Mesodermal cell (in vitro differentiated cells): ENCODE results near the gene ZFP2. TPM values are rescaled to one million over a fixed set of nuclear protein-coding genes. Genes with fewer than 3 reads are reported as not detected.
"Not testable (repeated sequence)": the region's sequence is repeated elsewhere in the genome, so short reads cannot be mapped to it uniquely, and the experiment has no call there.

ENCODE experiments used
- H3K27ac ChIP-seq: 2 replicates; pipeline ENCODE4 v1.7.0; 2013; ENCODE audit warnings: mild to moderate bottlenecking, low read depth, low read length, moderate library complexity; ENCODE audit not compliant: severe bottlenecking
- H3K36me3 ChIP-seq: 2 replicates; pipeline ENCODE4 v1.7.1; 2013; ENCODE audit warnings: mild to moderate bottlenecking, low read length, moderate library complexity; ENCODE audit not compliant: control insufficient read depth, insufficient read depth
- H3K4me1 ChIP-seq: one replicate; pipeline ENCODE4 v1.7.1; 2013; ENCODE audit warnings: mild to moderate bottlenecking, low read length; ENCODE audit not compliant: insufficient read depth, control insufficient read depth, poor library complexity, severe bottlenecking
- H3K4me3 ChIP-seq: 2 replicates; pipeline ENCODE4 v1.7.0; 2013; ENCODE audit warnings: low read length, control low read depth, mild to moderate bottlenecking; ENCODE audit not compliant: insufficient read depth, poor library complexity, severe bottlenecking; ENCODE audit errors: extremely low read depth
- H3K9me3 ChIP-seq: 2 replicates; pipeline ENCODE4 v1.7.1; 2013; ENCODE audit warnings: mild to moderate bottlenecking, low read length, moderate library complexity; ENCODE audit not compliant: control insufficient read depth
- WGBS, 2 experiments: methylation state at CpG; one replicate each; pipeline ENCODE4 v1.1.5; 2013; ENCODE audit warnings: missing lambda C conversion rate in 2 of 2; ENCODE audit not compliant: insufficient coverage in 2 of 2; 5-methylcytosine and 5-hydroxymethylcytosine counted together
- polyA plus RNA-seq, 2 experiments: library from polyadenylated mRNA; stranded (reverse); fragments of 50-300 nt; gene quantifications; one replicate each; pipeline ENCODE4 v1.2.3, GENCODE V29; 2013

Gene ZFP2
- 2.2 TPM for polyA plus RNA-seq (2013, experiment 1 of 2)
- 2.7 TPM for polyA plus RNA-seq (2013, experiment 2 of 2)

DNA sequence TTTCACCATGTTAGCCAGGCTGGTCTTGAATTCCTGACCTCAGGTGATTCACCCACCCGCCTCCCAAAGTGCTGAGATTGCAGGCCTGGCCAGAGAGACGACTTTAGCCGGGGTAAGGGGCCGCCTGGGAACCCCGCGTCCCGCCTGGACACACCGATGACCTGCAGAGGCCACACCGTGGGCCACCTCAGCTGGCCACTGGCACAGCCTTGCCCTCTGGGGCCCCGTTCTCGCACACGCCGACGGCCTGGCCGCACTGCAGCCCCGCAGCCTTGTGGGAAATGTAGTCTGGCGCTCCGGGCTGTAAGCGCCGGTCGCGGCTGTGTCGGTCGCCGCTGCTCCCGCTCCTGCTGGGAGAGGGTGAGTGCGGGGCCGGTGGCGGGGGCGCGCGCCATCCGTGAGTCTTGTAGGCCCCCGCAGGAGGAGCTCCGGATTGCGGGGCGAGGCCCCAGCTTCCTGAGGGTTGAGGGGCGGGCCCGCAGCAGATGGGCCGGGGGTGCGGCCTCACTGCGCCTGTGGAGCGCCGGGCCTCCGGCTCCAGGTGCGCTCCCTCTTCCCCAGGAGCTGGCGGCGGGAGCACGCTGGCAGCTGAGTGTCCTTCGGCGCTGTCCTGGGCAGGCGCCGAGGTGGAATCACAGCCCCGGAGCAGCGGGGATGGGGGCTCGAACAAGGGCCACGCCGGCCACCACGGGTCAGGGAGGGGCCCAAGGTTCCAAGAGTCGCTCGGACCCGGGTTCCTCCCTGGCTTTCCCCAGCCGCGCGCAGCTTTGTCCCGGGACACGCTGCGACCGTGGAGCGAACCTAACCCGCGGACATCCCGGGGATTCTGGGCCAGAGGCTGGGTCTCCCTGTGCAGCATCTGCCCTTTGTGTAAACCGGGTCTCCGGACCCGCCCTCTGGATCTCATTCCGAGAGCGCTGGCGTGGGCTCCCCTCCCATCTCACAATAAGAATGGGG, at the start of gene ZFP2:
ZFP2 (plus strand) TSS at position 299 of the 957 bp plus-strand sequence. CDS start 35,401 bp downstream, outside the sequence.
- Histone ChIP-seq H3K4me3 (peak within 1 kb of the TSS; percentile 73), H3K4me1 (no peaks in the 10 kb centered on the region), H3K27ac (peak within 1 kb of the TSS; percentile 7), H3K36me3 (no peaks in the 10 kb centered on the region), H3K9me3 (no peaks in the 10 kb centered on the region)
- 3% methylated on average over 72 to 74 of the region's 79 CpGs for whole genome bisulfite sequencing, 2 experiments

DNA sequence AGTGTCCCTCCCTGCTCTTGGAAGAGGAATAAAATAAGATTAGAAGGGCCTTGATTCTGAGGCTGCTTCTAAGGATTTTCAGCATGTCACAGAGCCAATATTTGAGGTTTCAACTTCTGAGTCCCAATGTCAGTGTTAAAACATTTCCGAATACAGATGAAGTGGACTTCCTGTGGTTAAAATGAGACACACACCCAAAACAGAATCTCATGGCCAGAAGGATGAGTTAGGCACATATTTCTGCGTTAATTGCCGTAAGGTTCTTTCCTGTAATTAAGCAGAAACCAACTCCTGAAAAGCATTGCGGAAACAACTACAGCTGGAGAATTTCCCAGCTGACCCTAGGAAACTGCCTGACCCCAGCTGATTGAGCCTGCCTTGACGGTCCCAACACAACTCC, 46.4 kb upstream of the ZFP2 start:
- H3K4me1 ChIP-seq = peaks cover 4% of the 10 kb centered on the region
- no peaks in the 10 kb centered on the region for H3K9me3 ChIP-seq
- H3K27ac ChIP-seq = no peak overlapping the region
- H3K36me3 ChIP-seq = no peaks in the 10 kb centered on the region
- 86 to 89% methylated on average over 5 of the region's 5 CpGs for WGBS, 2 experiments
- no peak overlapping the region for H3K4me3 ChIP-seq

DNA sequence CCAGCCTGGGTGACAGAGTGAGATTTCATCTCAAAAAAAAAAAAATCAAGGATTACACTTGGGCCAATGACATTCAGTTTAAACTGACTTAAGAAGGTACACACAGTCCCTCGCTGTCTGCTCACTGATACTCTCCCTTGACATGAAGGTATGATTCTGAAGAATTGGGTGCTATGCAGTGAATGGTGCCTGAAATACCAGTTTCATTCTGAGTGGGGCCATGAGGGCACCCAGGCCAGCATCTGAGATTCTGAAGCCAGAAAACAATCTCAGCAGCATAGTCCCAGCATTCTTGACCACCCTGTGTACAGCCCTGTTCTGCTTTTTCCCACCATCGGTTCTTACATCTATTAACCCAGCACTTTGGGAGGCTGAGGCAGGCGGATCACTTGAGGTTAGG, 43.8 kb upstream of the ZFP2 start:
- Histone ChIP-seq H3K4me1 (peaks cover 4% of the 10 kb centered on the region), H3K27ac (no peak overlapping the region)
- WGBS, 2 experiments = 77 to 81% methylated on average over 3 of the region's 3 CpGs

DNA sequence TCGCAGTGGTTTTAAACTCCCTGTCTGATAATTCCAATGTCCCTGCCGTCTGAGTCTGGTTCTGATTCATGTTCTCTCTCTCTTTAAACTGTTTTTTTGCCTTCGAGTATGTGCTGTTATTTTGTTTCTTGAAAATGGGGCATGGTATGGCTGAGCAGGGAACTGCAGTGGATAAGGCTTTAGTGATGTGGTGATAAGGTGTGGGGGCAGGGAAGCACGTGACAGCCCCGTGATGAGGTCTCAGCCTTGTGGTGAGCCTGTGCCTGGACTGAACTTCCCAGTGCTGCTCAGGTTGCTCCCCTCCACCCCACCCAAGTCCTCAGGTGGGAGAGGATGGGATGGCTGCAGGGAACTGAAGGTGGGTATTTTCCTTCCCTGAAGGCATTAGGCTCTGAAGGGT, 41.4 kb upstream of the ZFP2 start:
- no peak overlapping the region for H3K27ac ChIP-seq
- no peaks in the 10 kb centered on the region for H3K36me3 ChIP-seq
- no peak overlapping the region for H3K4me3 ChIP-seq
- no peaks in the 10 kb centered on the region for H3K9me3 ChIP-seq
- 67 to 71% methylated on average over 1 to 5 of the region's 5 CpGs for WGBS, 2 experiments
- H3K4me1 ChIP-seq = peaks cover 4% of the 10 kb centered on the region

More for the DNA sequence above, 43.8 kb upstream of the ZFP2 start:
- no peak overlapping the region for H3K4me3 ChIP-seq
- H3K9me3 ChIP-seq = no peaks in the 10 kb centered on the region
- H3K36me3 ChIP-seq = no peaks in the 10 kb centered on the region

DNA sequence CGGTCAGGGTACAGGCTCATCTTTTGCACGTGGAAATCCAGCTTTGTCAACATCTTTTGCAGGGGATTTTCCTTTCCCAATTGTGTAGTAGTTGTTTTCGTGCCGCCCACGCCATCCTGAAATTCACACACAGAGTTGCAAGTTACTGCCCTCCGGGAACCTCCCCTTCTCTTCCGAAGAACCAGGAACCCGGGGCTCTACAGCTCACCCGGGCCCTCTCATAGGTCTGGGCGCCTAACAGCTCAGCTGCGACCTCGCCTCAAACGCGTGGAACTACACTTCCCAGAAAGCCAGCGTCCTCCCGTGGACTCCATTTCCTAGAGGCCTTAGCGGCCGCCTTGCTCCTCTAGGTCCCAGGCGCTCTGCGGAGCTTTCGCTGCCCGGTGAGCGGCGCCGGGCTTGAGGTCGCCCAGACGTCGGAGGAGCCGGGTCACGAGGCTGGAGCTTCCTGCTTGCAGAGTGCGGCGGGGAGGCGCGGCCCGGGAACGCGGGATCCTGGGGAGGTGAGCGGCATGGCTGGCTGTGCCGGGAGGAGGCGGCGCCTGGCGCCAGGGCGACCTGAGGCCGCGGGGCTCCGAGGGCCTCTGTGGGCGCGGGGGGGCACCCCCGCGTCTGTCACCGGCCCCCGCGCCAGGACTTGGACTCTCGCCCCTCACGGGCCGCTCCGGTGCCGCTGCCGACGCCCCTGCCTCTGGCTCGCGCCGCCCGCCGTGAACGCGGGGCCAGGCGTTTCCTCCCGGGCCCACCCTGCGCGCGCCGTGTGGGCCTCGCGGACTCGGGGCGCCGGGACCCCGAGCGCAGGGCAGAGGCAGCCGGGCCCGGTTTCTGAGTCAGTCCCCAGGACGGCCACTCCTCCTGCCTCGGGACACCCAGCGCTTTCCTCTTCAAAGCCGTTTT, 35.8 kb upstream of the ZFP2 start, which contains the start of gene ZNF354B:
ZNF354B (plus strand) TSS at position 329 of the 897 bp plus-strand sequence. CDS start 1,095 bp downstream, outside the sequence.
- Histone ChIP-seq H3K36me3 (peaks cover 32% of the 10 kb centered on the region), H3K9me3 (no peaks in the 10 kb centered on the region), H3K4me3 (peak within 1 kb of the TSS; percentile 61), H3K27ac (peak within 1 kb of the TSS; percentile 62), H3K4me1 (no peaks in the 10 kb centered on the region)
- WGBS, 2 experiments = 3 to 5% methylated on average over 37 to 68 of the region's 86 CpGs

DNA sequence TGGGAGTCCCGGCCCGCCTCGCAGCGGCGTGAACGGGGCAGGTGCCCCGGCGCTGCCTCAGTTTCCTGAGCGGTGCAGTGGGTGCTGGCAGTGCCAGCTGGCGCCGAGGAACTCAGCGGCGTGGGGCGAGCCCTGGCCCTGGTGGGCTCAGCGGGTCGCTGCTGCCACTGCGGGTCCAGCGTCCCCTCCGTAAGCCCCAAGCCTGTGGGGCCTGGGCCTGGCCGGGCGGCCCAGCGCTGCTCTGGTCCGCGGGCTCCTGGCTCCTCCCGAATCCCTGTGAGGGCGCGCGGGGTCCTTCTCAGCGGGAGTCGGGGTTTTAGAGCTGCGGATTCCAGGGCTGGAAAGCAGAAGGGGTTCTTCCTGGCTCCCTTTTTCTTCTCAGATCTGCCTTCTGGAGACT, 35.1 kb upstream of the ZFP2 start:
- H3K36me3 ChIP-seq = peaks cover 39% of the 10 kb centered on the region
- H3K9me3 ChIP-seq, H3K4me1 ChIP-seq, H3K27ac ChIP-seq: not testable (repeated sequence)
- peak overlapping the region; percentile 61 for H3K4me3 ChIP-seq
- WGBS, 2 experiments = no CpG with 5 or more reads among the region's 31 CpGs

DNA sequence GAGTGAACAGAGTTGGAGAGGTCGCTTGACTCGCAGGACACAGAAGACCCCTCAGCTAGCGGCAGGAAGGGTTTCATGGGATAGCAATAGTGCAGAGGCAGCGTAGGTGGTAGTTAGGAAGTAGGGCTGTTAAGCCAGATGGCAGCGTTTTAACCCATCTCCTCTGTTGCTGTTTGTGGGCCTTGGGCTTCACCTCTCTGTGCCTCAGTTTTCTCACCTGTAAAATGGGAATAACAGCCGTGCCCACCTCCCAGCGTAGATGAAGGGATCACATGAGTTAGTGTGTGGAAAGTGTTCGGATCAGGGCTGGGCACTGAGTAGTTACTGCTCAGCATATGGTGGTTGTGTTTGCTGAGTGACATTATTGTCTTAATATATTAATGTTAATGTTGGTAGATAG, 34.1 kb upstream of the ZFP2 start:
- Histone ChIP-seq H3K36me3 (peaks cover 50% of the 10 kb centered on the region), H3K4me3 (no peak overlapping the region), H3K9me3 (no peaks in the 10 kb centered on the region)

DNA sequence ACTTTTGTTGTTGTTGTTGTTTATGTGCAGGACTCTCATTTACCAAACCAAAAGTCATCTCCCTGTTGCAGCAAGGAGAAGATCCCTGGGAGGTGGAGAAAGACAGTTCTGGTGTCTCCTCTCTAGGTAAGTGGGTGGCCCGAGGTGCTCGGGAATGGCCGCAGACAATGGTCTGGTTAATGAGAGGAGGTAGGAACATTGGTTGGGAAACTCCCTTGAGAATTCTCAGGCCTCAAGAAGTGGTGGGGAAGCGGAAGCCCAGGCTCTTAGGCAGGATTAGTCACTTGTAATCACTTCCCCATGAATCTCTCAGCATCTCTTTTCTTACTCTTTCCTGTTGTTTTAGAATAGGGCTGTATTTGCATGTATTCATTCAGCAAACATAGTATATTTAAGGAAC, 28.8 kb upstream of the ZFP2 start:
- WGBS, 2 experiments = 95% methylated on average over 3 of the region's 4 CpGs; no CpG with 5 or more reads in 1 of the 2 experiments
- Histone ChIP-seq H3K27ac (no peak overlapping the region), H3K9me3 (no peaks in the 10 kb centered on the region), H3K4me1 (no peaks in the 10 kb centered on the region), H3K36me3 (peaks cover 91% of the 10 kb centered on the region), H3K4me3 (no peak overlapping the region)

More for the DNA sequence above, 34.1 kb upstream of the ZFP2 start:
- H3K4me1 ChIP-seq = no peaks in the 10 kb centered on the region
- 89 to 95% methylated on average over 6 to 7 of the region's 8 CpGs for WGBS, 2 experiments
- no peak overlapping the region for H3K27ac ChIP-seq

DNA sequence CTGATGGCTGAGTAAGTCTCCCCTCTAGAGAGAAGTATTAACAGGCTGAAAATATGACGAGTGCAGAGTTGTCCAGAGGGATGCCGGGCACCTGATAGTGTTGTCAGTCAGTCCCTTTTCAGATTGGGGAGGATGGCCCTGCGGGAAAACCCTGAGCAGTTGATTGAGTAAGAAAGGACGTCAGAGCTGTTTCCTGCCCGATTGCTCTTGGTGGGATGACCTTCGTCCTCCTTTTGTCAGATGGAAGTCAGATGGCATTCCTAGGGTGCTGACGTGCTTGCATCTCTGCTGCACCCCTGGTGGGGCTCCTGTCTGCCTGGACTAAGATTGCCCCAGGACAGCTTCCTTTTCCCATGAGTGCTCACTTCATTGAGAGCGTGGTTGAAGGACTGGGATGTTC, 26.1 kb upstream of the ZFP2 start:
- Histone ChIP-seq H3K4me3 (no peak overlapping the region), H3K4me1 (no peaks in the 10 kb centered on the region), H3K36me3 (peaks cover 93% of the 10 kb centered on the region), H3K27ac (no peak overlapping the region), H3K9me3 (peaks cover 15% of the 10 kb centered on the region)
- 91 to 94% methylated on average over 5 to 7 of the region's 8 CpGs for WGBS, 2 experiments

DNA sequence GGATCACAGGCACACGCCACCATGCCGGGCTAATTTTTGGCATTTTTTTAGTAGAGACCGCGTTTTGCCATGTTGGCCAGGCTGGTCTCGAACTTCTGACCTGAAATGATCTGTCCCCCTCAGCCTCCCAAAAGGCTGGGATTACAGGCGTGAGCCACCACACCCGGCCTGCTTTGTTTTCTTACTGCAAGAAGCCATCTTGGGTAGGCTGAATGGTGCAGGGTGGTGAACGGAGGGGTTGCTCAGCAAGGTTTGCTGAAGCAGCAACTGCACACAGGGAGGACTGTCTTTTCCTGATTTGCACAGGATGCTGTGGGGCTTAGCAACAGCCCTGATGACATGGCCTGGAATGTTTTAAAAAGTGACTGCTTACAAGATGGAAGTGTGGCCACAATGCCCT, 25.3 kb upstream of the ZFP2 start:
- Histone ChIP-seq H3K4me3 (no peak overlapping the region), H3K9me3 (peaks cover 24% of the 10 kb centered on the region), H3K36me3 (peaks cover 94% of the 10 kb centered on the region), H3K4me1 (no peaks in the 10 kb centered on the region), H3K27ac (no peak overlapping the region)
- WGBS, 2 experiments = 94 to 98% methylated on average over 8 of the region's 8 CpGs
